Activated CD8-positive, alpha-beta memory T cell treated with anti-CD3 and anti-CD28 coated beads for 1 hour (primary cell): ENCODE results near the gene KLHL6.
A peak's percentile ranks its signal among the peaks of the same experiment; 100 is the strongest.

ENCODE experiments used
- DNase-seq, 2 donors: peaks; one replicate each; pipeline ENCODE4 v3.0.0-alpha.2; 2020; ENCODE audit warnings: low read depth in 1 of 2; ENCODE audit errors: extremely low read depth in 1 of 2

The KLHL6 gene, protein sequence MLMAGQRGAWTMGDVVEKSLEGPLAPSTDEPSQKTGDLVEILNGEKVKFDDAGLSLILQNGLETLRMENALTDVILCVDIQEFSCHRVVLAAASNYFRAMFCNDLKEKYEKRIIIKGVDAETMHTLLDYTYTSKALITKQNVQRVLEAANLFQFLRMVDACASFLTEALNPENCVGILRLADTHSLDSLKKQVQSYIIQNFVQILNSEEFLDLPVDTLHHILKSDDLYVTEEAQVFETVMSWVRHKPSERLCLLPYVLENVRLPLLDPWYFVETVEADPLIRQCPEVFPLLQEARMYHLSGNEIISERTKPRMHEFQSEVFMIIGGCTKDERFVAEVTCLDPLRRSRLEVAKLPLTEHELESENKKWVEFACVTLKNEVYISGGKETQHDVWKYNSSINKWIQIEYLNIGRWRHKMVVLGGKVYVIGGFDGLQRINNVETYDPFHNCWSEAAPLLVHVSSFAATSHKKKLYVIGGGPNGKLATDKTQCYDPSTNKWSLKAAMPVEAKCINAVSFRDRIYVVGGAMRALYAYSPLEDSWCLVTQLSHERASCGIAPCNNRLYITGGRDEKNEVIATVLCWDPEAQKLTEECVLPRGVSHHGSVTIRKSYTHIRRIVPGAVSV

DNA sequence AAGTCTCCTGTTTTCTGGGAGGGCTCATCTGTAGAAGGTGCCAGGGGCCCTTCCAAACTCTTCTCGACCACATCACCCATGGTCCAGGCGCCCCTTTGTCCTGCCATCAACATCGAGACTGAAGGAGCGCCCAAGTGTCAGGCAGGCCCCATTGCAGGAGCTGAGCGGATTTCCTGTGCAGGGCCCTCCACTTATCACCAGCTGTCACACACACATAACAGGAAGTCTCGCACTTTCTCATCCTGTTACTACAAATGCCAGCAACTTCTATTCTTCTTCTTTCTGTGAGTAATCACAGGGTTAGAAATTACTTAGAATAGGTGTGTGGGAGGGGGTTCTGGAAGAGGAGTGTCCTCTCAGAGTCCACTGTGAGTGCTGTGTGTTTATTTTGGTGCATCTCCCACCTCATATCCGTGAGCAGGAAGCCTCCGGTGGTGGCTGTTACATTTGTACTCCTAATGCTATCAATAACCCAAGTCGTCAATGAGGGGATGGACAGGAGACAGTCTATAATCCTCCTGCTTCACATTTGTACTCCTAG lies at the start of gene KLHL6:
TSS of gene KLHL6 (minus strand) at position 166 of the 541 bp plus-strand sequence. CDS start at position 113, 53 bp downstream.
- peak; percentile 52 to 54 for DNase-seq

DNA sequence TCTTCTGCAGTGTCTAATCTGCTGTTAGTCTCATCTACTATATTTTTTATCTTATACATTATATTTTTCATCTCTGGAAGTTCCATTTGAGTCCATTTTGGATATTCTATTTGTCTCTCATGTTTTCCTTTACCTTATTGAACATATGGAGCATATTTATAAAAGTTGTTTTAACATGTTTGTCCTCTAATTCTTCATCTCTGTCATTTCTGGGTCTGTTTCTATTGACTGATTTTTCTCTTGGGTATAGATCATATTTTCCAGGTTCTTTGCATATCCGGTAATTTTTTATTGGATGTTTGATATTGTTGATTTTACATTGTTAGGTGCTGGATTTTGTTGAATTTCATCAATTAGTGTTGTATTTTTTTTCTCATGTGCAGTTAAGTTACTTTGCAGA lies 42.5 kb upstream of the KLHL6 start:
- DNase-seq, result no peak

GRCh38 chr3:183594636-183595035 lies 39.1 kb upstream of the KLHL6 start:
- DNase-seq, result no peak

DNA sequence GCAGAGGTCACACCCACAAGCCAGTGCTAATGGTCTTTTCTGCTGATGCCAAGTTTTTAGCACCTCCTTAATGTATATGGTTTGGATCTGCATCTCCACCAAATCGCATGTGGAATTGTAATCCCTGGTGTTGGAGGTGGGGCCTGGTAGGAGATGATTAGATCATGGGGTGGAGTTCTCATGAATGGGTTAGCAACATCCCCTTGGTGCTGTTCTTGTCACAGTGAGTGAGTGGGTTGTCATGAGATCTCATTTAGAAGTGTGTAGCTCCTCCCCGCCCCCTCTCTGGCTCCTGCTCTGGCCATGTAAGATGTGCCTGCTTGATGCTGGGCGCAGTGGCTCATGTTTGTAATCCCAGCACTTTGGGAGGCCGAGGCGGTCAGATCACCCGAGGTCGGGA lies 37.3 kb upstream of the KLHL6 start:
- DNase-seq, result no peak

DNA sequence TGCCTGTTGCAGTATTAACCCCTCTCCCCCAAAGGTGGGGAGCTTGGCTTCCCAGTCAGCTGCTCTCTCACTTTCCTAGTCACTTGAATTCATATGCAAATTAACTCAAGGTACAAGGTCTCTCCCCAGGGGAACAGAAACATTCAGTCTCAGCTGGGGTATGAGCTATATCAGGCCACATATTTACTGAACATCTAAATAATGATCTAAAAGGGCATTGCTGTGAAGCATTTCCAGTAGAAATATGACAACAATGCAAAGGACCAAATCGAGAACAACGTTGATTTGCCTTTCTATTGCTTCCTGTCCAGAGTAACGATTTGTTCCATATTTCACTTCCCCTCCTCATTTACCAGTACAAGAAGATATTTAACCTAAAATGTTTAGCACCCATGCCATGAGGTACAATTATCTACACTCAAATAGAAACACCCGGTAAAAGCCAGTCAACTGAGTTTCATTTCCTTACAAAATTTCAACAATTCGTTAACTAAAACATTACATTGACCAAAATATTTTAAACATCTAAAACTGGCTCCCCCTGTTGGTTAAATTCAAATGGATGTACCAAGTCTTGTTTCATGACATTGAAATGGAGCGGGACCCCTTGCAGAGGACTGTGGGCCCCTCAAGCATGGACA lies 36.5 kb upstream of the KLHL6 start:
- DNase-seq, result no peak

- DNase-seq, result no peak
These were observed 34.9 kb upstream of the KLHL6 start for GRCh38 chr3:183590442-183590841.

- no peak for DNase-seq
These were observed 31.8 kb upstream of the KLHL6 start for GRCh38 chr3:183587336-183587735.

GRCh38 chr3:183586477-183586876 lies 31.0 kb upstream of the KLHL6 start:
- no peak for DNase-seq

DNA sequence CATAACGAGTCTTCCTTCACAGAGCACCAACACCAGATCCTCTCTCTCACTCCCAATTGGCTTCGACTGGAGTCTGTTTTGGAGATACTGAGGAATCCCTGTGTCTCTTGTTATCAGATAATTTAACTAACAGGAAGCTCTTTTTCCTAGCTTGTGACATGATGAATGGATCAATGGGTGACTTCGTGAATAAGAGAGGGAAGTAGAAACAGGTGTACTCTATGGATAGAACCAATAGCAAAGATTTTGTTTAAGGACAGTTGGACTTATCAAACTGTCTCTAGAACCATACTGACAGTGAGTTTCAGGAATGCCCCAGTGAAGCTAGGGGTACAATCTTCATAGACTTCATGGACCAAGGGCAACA lies 29.4 kb upstream of the KLHL6 start:
- no peak for DNase-seq

DNA sequence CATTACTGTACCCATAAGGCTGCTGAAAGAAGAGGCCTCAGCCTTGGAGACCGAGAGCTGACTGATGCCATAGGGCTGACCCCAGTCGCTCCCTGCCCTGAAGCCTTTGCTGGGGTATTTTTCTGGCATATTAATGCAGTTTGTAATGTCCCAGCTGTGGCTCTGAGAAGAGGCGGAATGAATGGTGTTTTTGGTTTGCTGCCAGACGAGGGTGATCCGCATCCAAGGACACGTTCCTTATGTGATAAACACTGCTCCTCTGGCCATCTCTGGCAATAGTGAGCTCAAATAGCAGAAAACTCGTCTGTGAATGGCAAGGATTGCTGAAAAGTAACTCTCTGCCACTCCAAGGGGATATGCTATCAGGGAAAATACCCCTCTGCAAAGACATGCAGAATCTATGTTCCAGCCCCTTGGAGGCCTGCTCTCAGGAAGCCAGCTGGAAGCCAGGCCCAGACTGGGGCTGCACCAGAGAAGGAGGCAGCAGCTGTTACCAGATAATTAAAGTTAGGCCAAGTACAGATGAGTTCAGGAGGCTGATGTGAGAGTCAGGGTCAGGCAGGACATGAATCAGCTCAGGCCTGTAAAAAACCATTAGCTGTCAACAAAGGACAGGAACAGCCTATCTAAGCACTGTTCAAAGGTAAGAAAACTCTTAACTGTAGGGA lies 28.9 kb upstream of the KLHL6 start:
- DNase-seq, result no peak

GRCh38 chr3:183583331-183584245 lies 28.1 kb upstream of the KLHL6 start:
- DNase-seq, result no peak

- DNase-seq, result no peak
These were observed 26.7 kb upstream of the KLHL6 start for GRCh38 chr3:183582161-183582560.

GRCh38 chr3:183581496-183582155 lies 26.1 kb upstream of the KLHL6 start:
- no peak for DNase-seq

DNA sequence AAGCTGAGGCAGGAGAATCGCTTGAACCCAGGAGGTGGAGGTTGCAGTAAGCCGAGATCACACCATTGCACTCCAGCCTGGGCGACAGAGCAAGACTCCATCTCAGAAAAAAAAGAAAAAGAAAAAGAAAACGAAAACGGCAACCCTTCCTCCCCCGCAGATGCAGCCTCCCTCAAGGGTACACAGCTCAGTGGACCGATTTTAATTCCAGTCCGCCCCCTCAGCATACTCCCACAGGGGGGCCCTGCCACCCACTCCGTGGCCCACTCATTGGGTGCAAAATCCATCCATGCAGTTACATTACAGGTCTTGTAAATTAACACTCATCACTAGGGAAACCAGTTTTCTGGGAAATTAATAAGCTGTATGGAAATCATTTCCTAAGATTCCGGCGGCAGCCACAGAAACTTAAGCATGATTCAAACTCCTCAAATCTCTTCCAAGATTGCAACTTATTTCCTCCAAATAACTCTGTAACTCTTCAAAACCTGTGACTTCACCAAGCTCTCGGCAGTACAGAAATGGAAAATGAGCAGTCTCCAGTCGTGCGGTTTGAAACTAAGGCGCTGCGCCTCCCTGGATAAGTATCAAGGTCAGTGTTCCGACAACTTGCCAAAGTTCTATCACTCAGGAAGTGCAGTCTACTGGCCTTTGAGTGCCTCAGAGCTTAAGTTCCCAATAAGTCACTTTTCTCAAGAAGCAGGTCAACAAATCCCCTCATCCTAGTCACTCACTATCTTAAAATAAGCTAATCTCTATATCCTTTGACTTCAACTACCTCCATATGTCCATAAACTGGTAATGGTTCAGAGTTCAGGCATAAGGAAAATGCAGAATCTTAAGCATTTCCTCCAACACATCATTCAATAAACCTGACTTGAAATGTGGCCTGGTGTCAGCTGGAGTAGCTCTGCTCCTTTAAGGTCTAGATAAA lies 24.7 kb upstream of the KLHL6 start:
- DNase-seq, result no peak

- DNase-seq, result no peak
These were observed 22.7 kb upstream of the KLHL6 start for GRCh38 chr3:183578179-183578578.

- DNase-seq, result no peak
These were observed 21.8 kb upstream of the KLHL6 start for GRCh38 chr3:183577346-183577745.

- DNase-seq, result no peak
These were observed 21.1 kb upstream of the KLHL6 start for GRCh38 chr3:183576487-183577107.

DNA sequence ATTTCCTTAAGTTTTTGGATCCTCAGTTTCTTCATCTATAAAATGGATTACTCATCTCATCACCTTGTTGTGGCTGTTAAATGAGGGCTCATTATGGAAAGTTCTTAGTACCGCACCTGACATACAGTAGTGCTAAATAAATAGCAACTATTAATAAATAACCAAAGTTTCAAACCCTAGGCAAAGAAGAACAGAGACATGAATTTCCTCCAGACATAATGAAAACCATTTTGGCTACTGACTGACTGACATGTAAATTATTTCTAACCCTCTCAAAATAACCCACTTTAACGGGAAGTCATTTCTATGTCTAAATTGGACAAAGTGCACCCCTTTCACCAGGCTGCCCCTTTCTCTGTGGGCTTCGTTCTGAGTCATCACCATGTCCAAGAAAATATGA lies 17.4 kb upstream of the KLHL6 start:
- DNase-seq, result no peak
